Body of pancreas (tissue), 4 donors: ENCODE results near the gene DEFB127.

Source experiments
- CTCF ChIP-seq, 7 experiments: fragments of 450-650 bp in 4 of 7; fragments of 200-600 bp in 3 of 7; sonication (generic) in 3 of 7; IDR thresholded peaks; one replicate each; pipeline ENCODE4 v1.5.1; 2016 to 2019; ENCODE audit warnings: antibody characterized with exemption in 7 of 7
- POLR2A ChIP-seq, 3 donors: fragments of 450-650 bp; IDR thresholded peaks; one replicate each; pipeline ENCODE4 v1.6.1; 2016; ENCODE audit warnings: antibody characterized with exemption in 3 of 3, mild to moderate bottlenecking in 2 of 3

DNA sequence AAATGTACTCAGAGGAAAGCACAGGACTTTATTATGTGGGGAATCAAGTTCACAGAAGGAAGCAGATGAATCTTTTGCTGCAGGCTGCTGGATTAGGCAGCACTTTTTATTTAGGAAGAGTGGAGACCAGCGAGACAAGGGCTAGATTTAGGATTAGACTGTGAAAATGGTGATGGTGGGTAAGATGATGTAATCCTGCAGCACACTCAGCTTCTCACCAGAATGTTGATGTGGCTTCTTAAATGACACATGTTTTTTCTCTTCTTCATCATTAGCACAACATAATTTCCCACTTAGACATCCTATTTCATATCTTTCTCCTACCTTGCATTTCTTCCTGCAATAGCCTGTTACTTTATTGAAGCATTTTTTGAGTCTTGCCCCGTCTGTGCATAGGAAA lies 30.5 kb downstream of the DEFB127 start:
- no peak for TF ChIP-seq CTCF (IDR thresholded peaks at IDR 0.05)
- TF ChIP-seq POLR2A (IDR thresholded peaks at IDR 0.05), result no peak
